ENCODE data around the gene MIER1. TPM values are rescaled to one million over a fixed set of nuclear protein-coding genes. Genes with fewer than 3 reads are reported as not detected.

Gene MIER1
- total and polyA plus RNA-seq, 9 of the 15 experiments (the other 6 are each of a cell fraction or from before 2014, with no cell fraction given), result 13.9 to 34.8 (median 21.5) TPM

DNA sequence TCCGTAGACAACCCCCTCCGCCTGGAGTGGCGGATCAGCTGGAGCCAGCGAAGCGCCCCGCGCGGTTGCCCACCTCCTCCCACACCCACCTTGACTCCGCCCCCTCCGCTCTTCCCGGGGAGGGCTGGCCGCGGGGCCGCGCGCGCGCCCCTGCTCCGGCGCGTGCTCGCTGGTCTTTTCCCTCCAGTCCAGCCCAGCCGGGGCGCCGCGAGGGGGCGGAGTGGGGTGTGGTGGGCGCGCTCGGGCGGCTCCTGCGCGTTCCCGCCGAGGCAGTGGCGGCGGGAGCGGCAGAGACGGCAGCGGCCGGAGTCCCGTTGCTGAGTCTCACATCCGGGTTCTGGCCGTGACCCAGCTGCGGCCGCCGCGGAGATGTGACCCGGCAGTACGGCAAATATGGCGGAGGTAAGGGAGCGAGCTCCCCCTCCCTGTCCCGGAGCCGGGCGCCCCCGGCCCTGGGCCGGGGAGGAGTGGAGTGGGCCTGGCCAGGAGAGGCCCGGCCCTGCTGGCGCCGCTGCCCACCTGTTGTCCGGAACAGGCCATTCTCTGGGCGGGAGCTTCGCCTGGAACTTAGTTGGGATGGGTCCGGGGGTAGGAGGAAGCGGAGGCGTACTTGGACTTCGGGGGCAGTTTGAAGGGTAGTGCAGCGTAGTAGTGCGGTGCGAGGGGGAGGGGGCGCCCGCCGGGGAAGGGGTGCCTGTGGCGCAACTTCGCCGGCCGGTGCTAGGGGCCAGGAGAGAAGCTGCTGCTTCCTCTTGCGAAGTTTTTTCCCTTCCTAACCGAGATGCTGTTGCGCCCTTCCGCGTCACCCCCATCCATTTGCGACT is 5.4 kb downstream of the MIER1 start (continued):
- TF ChIP-seq, protein P1, sequence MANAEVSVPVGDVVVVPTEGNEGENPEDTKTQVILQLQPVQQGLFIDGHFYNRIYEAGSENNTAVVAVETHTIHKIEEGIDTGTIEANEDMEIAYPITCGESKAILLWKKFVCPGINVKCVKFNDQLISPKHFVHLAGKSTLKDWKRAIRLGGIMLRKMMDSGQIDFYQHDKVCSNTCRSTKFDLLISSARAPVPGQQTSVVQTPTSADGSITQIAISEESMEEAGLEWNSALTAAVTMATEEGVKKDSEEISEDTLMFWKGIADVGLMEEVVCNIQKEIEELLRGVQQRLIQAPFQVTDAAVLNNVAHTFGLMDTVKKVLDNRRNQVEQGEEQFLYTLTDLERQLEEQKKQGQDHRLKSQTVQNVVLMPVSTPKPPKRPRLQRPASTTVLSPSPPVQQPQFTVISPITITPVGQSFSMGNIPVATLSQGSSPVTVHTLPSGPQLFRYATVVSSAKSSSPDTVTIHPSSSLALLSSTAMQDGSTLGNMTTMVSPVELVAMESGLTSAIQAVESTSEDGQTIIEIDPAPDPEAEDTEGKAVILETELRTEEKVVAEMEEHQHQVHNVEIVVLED (CRISPR knock-in tag; IDR thresholded peaks at IDR 0.05), result peak; percentile 69
- TF ChIP-seq FUS (optimal IDR thresholded peaks at IDR 0.05; ENCODE audit: low read depth, low read length) (no peak), ZNF146 (CRISPR knock-in tag; IDR thresholded peaks at IDR 0.05; ENCODE audit: unreplicated experiment) (no peak), GTF2E2 (tag; IDR thresholded peaks at IDR 0.05) (peak; percentile 88), SRSF1 (IDR thresholded peaks at IDR 0.05; ENCODE audit: low read depth, low read length) (no peak), HDAC2 (IDR thresholded peaks at IDR 0.05) (no peak), MEIS2 (IDR thresholded peaks at IDR 0.05; ENCODE audit: partially characterized antibody) (peak; percentile 36), LCOR (CRISPR knock-in tag; IDR thresholded peaks at IDR 0.05) (no peak; the same call in 1 of the 2 replicates), ZNF584 (CRISPR knock-in tag; IDR thresholded peaks at IDR 0.05; ENCODE audit: low read depth) (peak; percentile 96), NCOA4 (IDR thresholded peaks at IDR 0.05; ENCODE audit: partially characterized antibody) (no peak)
- TF ChIP-seq, protein P2, sequence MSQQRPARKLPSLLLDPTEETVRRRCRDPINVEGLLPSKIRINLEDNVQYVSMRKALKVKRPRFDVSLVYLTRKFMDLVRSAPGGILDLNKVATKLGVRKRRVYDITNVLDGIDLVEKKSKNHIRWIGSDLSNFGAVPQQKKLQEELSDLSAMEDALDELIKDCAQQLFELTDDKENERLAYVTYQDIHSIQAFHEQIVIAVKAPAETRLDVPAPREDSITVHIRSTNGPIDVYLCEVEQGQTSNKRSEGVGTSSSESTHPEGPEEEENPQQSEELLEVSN (IDR thresholded peaks at IDR 0.05; ENCODE audit: borderline replicate concordance in 1 of 2, extremely low read depth in 1 of 2, insufficient read depth in 1 of 2, insufficient read length in 1 of 2, low read depth in 1 of 2, low read length in 1 of 2, poor library complexity in 1 of 2, severe bottlenecking in 1 of 2), result peak; percentile 36 to 55
- TF ChIP-seq, protein P3, sequence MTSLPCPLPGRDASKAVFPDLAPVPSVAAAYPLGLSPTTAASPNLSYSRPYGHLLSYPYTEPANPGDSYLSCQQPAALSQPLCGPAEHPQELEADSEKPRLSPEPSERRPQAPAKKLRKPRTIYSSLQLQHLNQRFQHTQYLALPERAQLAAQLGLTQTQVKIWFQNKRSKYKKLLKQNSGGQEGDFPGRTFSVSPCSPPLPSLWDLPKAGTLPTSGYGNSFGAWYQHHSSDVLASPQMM (CRISPR knock-in tag; IDR thresholded peaks at IDR 0.05), result no peak
- TF ChIP-seq, protein P4, sequence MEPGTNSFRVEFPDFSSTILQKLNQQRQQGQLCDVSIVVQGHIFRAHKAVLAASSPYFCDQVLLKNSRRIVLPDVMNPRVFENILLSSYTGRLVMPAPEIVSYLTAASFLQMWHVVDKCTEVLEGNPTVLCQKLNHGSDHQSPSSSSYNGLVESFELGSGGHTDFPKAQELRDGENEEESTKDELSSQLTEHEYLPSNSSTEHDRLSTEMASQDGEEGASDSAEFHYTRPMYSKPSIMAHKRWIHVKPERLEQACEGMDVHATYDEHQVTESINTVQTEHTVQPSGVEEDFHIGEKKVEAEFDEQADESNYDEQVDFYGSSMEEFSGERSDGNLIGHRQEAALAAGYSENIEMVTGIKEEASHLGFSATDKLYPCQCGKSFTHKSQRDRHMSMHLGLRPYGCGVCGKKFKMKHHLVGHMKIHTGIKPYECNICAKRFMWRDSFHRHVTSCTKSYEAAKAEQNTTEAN (CRISPR knock-in tag; IDR thresholded peaks at IDR 0.05), result no peak
- TF ChIP-seq, protein P5, sequence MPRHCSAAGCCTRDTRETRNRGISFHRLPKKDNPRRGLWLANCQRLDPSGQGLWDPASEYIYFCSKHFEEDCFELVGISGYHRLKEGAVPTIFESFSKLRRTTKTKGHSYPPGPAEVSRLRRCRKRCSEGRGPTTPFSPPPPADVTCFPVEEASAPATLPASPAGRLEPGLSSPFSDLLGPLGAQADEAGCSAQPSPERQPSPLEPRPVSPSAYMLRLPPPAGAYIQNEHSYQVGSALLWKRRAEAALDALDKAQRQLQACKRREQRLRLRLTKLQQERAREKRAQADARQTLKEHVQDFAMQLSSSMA (CRISPR knock-in tag; IDR thresholded peaks at IDR 0.05), result no peak
- TF ChIP-seq, protein P6, sequence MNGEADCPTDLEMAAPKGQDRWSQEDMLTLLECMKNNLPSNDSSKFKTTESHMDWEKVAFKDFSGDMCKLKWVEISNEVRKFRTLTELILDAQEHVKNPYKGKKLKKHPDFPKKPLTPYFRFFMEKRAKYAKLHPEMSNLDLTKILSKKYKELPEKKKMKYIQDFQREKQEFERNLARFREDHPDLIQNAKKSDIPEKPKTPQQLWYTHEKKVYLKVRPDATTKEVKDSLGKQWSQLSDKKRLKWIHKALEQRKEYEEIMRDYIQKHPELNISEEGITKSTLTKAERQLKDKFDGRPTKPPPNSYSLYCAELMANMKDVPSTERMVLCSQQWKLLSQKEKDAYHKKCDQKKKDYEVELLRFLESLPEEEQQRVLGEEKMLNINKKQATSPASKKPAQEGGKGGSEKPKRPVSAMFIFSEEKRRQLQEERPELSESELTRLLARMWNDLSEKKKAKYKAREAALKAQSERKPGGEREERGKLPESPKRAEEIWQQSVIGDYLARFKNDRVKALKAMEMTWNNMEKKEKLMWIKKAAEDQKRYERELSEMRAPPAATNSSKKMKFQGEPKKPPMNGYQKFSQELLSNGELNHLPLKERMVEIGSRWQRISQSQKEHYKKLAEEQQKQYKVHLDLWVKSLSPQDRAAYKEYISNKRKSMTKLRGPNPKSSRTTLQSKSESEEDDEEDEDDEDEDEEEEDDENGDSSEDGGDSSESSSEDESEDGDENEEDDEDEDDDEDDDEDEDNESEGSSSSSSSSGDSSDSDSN (IDR thresholded peaks at IDR 0.05; ENCODE audit: borderline replicate concordance in 1 of 2, low read depth in 2 of 2, low read length in 2 of 2), result peak; percentile 4 to 69; a peak in 3 of 4 replicates

All from K562 (cell line).